Transverse colon (tissue), 4 donors: ENCODE results near the gene SIPA1L3.

Experiments used
- EP300 ChIP-seq: sonication (generic); formaldehyde crosslinking; IDR thresholded peaks from one replicate; pipeline ENCODE4 v1.6.1; 2017; ENCODE audit warnings: antibody characterized with exemption, low read depth
- POLR2AphosphoS5 ChIP-seq, 3 donors: sonication (generic); formaldehyde crosslinking; IDR thresholded peaks; one replicate each; pipeline ENCODE4 v1.6.1; 2016; ENCODE audit warnings: antibody characterized with exemption in 3 of 3
- TF ChIP-seq, protein P1 (sequence below), 5 experiments: fragments of 200-600 bp in 3 of 5; fragments of 450-650 bp in 2 of 5; sonication (generic) in 3 of 5; IDR thresholded peaks; 1 replicate in 2 of 5; 2 replicates in 3 of 5; pipeline ENCODE4 v1.5.1; 2016 to 2017; ENCODE audit warnings: antibody characterized with exemption in 5 of 5, inconsistent platforms in 3 of 5, mild to moderate bottlenecking in 2 of 5, moderate library complexity in 1 of 5

GRCh38 chr19:38001158-38001781 is 94.3 kb downstream of the SIPA1L3 start:
- TF ChIP-seq, protein P1, sequence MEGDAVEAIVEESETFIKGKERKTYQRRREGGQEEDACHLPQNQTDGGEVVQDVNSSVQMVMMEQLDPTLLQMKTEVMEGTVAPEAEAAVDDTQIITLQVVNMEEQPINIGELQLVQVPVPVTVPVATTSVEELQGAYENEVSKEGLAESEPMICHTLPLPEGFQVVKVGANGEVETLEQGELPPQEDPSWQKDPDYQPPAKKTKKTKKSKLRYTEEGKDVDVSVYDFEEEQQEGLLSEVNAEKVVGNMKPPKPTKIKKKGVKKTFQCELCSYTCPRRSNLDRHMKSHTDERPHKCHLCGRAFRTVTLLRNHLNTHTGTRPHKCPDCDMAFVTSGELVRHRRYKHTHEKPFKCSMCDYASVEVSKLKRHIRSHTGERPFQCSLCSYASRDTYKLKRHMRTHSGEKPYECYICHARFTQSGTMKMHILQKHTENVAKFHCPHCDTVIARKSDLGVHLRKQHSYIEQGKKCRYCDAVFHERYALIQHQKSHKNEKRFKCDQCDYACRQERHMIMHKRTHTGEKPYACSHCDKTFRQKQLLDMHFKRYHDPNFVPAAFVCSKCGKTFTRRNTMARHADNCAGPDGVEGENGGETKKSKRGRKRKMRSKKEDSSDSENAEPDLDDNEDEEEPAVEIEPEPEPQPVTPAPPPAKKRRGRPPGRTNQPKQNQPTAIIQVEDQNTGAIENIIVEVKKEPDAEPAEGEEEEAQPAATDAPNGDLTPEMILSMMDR (IDR thresholded peaks at IDR 0.05) = no peak
- TF ChIP-seq POLR2AphosphoS5 (IDR thresholded peaks at IDR 0.05) (no peak), EP300 (no peak)
